GM06990 (cell line): ENCODE measurements around the gene BCL11B.

Experiments used
- DNase-seq: peaks from one replicate; pipeline ENCODE4 v3.0.0-alpha.2; 2011; ENCODE audit not compliant: insufficient read length; ENCODE audit errors: extremely low read depth
- H3K27me3 ChIP-seq: replicated peaks from 2 replicates; pipeline ENCODE4 v1.6.0; 2011; ENCODE audit warnings: low read length; ENCODE audit not compliant: control insufficient read depth, insufficient read depth
- H3K36me3 ChIP-seq: 2 replicates; pipeline ENCODE4 v1.5.1; 2011; ENCODE audit warnings: low read length; ENCODE audit not compliant: control insufficient read depth, insufficient read depth
- H3K4me3 ChIP-seq: replicated peaks from 2 replicates; pipeline ENCODE4 v1.5.1; 2011; ENCODE audit warnings: low read depth, mild to moderate bottlenecking, control low read depth, low read length
- TF ChIP-seq, protein P1 (sequence below): IDR thresholded peaks from 2 replicates; pipeline ENCODE4 v1.5.1; 2011; ENCODE audit warnings: low read length, control low read depth, mild to moderate bottlenecking, inconsistent platforms; ENCODE audit not compliant: insufficient read depth, poor library complexity, severe bottlenecking

Gene BCL11B

DNA sequence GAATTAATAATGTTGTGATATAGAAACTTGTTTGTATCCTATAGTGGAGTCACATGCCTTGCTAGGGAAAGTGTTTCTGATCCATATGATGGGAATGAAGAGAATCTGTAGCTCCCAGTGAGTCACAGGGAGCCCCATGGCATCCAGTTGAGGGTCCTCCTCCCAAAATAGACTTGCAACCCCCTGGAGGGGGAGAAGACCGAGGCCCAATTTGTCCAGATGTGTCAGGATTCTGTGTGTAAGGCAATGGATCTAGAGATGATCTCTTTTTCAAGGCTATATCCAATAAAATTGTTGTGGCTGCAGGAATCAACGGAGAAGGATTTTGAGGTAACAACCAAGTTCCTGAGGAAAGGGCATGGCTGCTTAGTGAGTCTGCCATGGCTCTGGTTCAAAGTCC lies 121.8 kb downstream of the BCL11B start:
- no peaks in the 10 kb centered on the region for H3K36me3 ChIP-seq
- no peaks in the 10 kb centered on the region for H3K27me3 ChIP-seq
- TF ChIP-seq, protein P1, sequence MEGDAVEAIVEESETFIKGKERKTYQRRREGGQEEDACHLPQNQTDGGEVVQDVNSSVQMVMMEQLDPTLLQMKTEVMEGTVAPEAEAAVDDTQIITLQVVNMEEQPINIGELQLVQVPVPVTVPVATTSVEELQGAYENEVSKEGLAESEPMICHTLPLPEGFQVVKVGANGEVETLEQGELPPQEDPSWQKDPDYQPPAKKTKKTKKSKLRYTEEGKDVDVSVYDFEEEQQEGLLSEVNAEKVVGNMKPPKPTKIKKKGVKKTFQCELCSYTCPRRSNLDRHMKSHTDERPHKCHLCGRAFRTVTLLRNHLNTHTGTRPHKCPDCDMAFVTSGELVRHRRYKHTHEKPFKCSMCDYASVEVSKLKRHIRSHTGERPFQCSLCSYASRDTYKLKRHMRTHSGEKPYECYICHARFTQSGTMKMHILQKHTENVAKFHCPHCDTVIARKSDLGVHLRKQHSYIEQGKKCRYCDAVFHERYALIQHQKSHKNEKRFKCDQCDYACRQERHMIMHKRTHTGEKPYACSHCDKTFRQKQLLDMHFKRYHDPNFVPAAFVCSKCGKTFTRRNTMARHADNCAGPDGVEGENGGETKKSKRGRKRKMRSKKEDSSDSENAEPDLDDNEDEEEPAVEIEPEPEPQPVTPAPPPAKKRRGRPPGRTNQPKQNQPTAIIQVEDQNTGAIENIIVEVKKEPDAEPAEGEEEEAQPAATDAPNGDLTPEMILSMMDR: no peak
- no peak for DNase-seq
- no peak overlapping the region for H3K4me3 ChIP-seq

DNA sequence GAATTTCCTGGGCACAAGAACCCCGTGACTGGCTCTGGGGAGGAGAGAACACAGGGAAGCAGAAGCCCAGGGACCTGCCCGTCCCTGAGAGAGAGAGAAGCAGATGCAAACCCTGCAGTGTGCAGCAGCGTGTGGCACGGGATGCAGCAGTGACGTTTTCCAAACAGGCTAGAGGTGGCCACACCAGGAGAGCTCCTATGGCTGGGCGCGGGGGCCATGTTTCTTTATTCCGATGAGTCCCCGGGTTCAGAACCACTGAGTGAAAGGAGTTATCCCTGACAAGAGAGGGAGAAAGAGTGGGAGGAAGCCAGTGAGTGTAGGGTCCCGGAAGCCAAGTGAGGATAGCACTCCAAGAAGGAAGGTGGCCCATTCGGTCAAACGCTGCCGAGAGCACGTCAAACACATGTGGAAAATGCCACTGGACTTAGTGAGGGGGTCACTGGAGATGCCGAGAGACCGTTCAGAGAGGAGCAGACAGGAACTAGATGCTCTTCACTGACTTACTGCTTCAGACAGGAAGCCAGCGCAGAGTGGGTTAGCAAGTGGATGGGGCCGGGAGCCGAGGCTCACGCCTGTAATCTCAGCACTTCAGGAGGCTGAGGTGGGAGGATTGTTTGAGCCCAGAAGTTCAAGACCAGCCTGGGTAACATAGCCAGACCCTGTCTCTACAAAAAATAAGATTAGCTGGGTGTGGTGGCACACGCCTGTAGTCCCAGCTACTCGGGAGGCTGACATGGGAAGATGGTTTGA lies 123.0 kb downstream of the BCL11B start:
- TF ChIP-seq, protein P1: no peak
- H3K36me3 ChIP-seq: no peaks in the 10 kb centered on the region

DNA sequence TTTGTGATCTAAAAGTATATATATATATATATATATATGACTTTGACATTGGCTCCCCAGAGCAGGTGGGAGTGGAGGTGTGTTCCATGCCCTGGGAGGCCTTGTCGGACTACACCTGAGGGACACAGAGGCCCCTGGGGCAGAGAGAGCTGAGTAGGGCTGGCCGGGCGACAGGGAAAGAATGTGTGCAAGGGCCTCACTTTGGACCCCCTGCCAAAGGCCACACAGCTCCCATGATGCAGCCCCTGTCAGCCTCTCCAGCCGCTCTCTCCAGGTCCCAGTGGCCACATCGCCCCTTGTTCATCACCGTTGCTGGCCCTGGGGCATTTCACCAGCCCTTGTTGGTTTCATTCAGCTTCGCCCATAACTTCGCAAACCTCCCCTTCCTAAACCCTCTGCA lies 123.9 kb downstream of the BCL11B start:
- TF ChIP-seq, protein P1: no peak
- no peaks in the 10 kb centered on the region for H3K36me3 ChIP-seq
- H3K4me3 ChIP-seq: no peak overlapping the region
- H3K27me3 ChIP-seq: no peaks in the 10 kb centered on the region
- DNase-seq: no peak

More for the DNA sequence above, 123.0 kb downstream of the BCL11B start:
- no peaks in the 10 kb centered on the region for H3K27me3 ChIP-seq
- DNase-seq: no peak
- no peak overlapping the region for H3K4me3 ChIP-seq

DNA sequence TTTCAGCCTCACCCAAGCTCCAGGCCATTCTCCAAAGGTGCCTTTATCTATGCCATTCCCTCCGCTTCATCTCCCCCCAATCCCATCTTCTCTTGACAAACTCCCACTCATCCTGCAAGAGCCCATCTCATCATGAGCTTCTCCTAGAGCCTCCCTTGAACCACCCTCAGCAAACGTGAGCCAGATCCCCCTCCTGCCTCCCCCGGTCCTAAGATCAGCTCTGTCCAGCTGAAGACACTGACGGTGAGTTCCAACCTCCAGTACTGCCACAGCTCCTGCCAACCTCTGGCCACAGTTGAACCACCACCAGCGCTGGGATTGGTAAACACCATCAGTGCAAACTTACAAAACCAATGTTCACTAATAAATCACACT lies 124.6 kb downstream of the BCL11B start:
- TF ChIP-seq, protein P1: no peak
- H3K27me3 ChIP-seq: no peaks in the 10 kb centered on the region
- no peak for DNase-seq

DNA sequence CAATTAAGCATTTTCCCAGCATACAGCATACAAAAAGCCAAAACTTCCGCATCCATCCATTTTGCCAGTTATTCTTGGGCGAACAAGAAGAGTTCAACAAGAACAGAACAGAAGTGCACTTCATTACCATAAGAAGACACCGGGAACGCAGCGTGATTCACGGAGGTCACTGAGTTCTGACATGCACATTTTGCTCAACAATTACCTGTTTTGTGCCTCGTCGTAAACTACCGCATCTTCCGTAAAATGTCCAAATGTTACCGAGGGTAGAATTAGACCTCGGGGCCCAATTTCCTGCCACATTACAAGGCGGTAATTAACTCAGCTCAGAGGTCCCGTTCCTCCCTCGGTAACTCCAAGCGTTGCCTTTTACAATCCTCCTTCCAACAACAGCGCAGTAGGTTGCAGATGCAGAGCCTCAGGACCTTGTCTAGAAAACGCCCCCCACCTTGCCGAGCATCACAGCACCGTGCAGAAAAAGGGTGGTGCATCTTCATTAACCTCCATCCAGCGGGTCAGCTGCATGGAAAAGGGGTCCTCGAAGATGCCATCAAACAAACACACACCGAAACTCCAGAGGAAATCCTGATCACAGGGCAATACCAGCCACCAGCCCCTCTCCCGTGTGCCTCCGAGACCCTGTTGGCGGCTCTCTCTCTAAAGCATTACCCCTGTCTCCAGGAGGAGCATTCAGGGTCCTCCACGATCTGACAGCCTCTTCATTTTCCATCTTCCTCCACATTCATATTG lies 125.2 kb downstream of the BCL11B start:
- Histone ChIP-seq H3K27me3 (no peaks in the 10 kb centered on the region), H3K4me3 (no peak overlapping the region), H3K36me3 (no peaks in the 10 kb centered on the region)
- no peak for DNase-seq
- TF ChIP-seq, protein P1: no peak

More for the DNA sequence above, 124.6 kb downstream of the BCL11B start:
- Histone ChIP-seq H3K36me3 (no peaks in the 10 kb centered on the region), H3K4me3 (no peak overlapping the region)
